GM18511 (cell line): ENCODE measurements around the gene ZNF10.
A peak's percentile ranks its signal among the peaks of the same experiment; 100 is the strongest.

Experiments used
- ATAC-seq: cut with Tn5 transposase; IDR thresholded peaks from one replicate; pipeline ENCODE4 v1.9.1; 2021; ENCODE audit warnings: mild to moderate bottlenecking, moderate library complexity; ENCODE audit not compliant: unreplicated experiment

Gene ZNF10

DNA sequence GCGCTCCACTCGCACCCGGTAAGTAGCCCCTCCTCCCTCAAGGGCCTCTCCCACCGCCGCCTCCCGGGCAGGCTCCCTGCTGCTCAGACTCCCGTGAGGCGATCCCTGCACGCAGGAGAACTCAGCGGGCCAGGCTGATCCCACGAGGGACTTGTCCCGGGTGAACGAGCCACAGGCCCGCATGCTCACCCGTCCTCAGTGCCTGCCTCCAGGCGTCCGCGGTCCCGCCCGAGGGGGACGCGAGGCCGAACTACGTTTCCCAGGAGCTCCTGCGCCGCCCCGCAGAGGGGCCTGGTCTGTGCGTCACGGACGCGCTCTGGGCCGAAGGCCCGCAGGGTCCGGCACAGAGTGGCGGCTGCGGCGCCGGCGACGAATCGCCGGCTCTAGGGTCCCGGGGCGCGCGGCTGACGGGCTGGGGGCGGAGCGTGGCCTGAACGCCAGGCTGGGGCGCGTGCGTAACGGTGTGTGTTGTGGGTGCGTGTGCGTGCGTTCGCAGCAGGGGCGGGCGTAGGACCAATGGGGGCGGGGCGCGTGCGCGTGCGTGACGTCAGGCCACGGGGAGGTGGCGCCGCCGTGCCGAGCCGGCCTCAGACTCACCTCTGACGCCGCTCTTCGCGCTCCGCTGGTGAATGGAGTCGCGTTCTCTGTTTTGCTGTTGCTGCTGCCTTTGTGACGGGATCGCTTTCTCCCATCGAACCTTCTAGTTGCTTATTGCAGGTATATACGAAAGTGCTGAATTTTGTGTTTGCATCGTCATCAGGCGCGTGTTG lies at the start of gene ZNF10, which contains the start of gene ZNF891:
TSS of gene ZNF10 (plus strand) at position 590 of the 770 bp plus-strand sequence. CDS start 13,866 bp downstream, outside the sequence.
TSS of gene ZNF891 (minus strand) at position 237 of the 770 bp plus-strand sequence. CDS start 8,356 bp downstream, outside the sequence.
- peak; percentile 95 for ATAC-seq

DNA sequence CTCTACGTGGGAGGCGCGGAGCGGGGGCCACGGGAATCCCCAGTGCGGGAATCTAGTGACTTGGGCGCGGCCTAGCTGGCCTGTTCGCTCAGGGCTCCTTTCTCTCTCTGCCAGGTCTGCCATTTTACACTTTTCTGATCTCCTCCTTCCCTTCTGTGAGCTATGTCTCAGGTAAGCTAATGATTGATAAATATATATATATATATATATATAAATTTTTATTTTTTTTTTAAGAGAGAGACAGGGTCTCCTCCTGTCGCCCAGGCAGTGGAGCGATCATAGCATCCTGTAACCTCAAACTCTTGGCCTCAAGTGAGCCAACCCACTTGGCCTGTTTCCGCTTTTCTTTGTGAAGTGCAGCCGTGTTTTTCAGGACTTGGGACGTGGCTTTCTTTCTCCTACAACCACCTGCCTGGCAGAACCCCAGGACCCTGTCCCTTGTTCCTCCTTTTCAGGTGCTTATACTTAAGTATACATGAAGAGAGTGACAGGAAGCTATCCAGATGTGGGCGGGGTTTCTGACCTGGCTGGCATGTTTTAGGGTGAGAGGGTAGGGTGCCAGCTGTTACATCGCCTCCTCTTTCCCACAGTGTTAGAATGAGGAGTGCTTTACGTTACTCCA lies 49.2 kb upstream of the ZNF10 start:
- ATAC-seq, result no peak

DNA sequence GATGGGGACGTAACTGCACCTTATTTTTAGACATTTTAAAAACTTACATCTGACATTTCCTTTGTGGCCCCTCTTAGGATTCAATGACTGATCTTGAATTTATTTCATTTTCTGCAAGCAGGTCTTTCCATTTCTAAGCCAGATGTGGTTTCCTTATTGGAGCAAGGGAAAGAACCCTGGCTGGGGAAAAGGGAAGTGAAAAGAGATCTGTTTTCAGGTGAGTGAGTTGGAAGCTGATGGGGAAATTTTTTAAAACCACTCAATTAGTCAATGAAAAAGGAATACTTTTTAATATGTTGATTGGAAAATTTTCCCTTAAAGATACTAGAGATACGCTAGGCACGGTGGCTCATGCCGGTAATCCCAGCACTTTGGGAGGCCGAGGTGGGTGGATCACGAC lies 47.1 kb upstream of the ZNF10 start:
- ATAC-seq, result no peak

DNA sequence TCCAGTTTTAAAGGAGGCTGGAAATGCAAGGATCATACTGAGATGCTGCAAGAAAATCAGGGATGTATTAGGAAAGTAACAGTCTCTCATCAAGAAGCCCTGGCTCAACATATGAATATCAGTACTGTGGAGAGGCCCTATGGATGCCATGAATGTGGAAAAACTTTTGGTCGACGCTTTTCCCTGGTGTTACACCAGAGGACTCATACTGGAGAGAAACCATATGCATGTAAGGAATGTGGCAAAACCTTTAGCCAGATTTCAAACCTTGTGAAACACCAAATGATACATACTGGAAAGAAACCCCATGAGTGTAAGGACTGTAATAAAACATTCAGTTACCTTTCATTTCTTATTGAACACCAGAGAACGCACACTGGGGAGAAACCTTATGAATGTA lies 24.8 kb upstream of the ZNF10 start:
- no peak for ATAC-seq

DNA sequence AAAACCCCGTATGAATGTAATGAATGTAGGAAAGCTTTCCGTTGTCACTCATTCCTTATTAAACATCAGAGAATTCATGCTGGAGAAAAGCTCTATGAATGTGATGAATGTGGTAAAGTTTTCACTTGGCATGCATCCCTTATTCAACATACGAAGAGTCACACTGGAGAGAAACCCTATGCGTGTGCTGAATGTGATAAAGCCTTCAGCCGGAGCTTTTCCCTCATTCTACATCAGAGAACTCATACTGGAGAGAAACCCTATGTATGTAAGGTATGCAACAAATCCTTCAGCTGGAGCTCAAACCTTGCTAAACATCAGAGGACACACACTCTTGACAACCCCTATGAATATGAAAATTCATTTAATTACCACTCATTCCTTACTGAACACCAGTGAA lies 24.2 kb upstream of the ZNF10 start:
- no peak for ATAC-seq

DNA sequence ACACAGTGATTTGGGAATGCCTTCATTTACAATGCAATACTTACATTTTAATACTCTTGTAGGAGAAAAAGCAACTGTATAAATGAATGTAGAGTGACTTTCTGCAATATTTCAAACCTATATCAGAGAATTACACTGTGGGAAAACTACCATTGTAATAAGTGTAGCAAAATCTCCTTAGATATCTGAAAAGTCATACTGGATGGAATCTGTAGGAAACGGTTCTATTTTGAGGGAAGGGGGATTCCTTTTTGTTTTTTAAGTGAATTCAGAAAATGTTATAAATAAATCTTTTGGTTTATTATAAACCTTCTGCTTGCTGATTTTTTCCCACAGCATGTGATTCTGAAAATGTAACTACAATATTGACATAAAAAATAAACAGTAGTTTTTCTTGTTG lies 23.3 kb upstream of the ZNF10 start:
- no peak for ATAC-seq

DNA sequence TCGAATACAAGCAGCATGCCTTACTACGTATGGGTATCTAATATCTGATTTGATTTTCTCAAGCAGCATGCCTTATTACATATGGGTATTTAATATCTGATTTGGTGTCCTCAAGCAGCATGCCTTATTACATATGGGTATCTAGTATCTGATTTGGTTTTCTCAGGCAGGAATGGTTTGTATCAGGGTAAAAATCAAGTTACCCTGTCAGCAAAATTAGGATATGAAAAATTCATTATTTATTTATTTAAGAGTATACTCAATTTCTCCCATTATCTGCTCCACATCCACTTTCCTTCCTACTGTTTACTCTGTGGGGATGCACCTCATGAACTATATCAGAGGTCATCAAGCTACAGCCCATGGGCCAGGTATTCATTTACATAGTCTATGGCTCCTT lies 22.3 kb upstream of the ZNF10 start:
- no peak for ATAC-seq

DNA sequence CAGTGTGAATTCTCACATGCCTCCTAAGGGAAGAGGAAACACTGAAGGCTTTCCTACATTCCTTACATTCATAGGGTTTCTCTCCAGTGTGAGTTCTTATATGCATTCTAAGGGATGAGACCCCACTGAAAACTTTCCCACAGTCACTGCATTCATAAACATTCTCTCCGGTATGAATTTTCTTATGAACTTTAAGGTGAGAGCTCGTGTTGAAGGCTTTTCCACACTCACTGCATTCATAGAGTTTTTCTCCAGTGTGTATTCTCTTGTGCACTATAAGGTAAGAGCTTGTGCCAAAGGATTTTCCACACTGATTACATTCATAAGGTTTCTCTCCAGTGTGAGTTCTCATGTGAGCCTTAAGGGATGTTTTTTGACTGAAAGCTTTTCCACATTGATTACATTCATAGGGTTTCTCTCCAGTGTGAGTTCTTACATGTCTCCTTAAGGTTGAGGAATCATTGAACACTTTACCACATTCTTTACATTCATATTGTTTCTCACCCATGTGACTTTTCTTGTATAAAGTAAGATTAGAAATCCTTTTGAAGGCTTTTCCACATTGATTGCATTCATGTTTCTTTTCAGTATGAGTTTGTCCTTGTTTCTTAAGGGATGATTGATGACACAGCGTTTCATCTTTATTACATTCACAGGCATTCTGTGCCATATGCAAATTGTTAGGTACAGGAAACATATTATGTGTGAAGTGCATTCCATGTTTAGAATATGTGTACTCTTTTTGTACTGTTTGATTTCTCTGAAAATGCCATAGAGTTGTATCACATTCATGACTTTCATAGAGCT lies 9.8 kb upstream of the ZNF10 start:
- ATAC-seq, result no peak

DNA sequence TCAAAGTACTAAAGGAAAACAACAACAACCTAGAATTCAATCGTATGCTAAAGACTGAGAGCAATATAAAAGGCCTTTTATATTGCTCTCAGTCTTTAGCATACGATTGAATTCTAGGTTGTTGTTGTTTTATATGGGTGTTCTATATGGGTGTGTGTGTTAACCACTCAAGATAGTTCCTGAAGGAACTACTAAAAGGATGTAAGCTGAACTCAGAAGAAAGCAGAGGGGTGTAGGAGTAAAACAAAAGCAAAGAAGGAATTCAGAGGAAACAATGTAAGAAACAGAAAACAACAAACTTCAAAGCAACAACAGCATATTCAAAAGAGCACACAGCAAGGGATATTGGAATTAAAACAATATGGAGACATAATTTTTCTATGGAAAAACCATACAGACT lies 5.8 kb upstream of the ZNF10 start:
- no peak for ATAC-seq

DNA sequence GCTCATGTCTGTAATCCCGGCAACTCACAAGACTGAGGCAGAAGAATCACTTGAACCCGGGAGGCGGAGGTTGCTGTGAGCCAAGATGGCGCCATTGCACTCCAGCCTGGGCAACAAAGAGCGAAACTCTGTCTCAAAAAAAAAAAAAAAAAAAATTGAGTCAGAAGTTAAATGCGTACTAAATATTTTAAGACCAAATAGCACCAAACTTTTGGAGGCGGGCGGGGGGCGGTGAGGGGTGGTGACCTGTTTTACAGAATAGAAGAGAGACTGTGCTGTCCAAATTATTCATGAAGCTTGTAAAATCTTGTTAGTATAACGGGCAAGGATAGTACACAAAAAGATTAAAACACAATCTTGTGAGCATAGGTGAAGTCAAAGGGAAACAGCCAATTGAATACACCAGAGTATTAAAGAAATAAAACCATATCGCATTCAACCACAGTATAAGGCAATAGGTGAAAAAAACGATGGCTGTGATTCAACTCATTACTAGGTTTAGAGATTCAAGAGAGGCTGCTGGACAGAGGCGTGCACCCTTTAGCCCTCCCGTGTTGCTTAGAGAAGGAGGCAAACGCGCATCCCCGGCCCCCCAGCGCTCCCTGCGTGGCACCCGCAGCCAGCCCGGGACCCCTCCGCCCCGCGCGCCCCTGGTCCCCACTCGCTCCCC lies 924 bp upstream of the ZNF10 start:
- ATAC-seq, result no peak

DNA sequence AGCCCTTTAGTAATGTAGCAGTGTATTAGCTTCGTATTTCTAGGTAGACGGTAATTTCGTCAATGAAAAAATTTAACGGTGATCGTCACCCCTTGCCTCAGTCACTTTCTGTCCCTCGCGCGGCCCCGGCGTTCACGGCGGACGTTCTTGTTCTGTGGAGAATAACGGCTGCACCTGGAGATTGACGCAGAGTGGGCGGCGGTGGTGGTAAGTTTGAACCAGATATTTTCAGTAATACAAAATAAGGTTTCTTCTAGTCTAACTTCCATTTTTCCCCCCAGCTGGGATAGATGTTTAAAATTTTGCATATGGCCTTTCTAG lies 341 bp downstream of the ZNF10 start:
- peak; percentile 11 for ATAC-seq

DNA sequence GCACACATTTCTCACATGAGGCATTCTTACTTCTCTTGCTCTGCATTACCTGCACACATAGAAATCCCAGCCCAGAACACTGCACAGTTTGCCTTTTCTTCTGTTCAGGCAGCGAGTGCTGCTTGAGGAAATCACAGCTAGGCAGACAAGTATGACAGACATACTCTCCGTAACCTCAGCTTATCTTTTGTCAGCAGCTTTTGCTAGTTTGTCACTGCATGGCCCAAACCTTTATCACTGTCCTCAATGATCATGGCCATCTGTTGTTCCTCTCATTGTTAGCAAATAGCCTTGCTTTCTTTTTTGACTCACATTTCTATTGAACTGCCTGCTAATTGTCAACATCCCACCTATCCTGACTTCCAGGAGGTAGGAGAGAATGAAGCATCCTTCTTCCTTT lies 5.3 kb downstream of the ZNF10 start:
- ATAC-seq, result no peak

DNA sequence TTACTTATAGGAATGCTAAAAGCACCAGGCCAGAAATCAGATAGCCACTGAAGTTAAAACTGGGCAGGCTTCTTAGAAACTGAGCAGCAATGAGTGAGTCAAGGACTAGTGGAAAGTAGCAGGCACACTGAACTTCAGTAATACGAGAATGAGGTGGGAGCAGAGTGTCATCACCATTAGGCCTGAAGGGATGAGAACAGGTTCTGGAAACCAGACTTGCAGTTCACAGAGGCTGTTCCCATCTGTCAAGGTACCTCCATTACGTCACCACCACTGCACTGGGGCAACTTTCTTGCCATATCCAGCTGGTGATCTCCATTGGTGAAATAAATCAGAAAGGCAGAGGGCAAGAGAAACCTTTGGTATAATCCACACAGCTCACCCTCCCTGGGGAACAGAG lies 15.6 kb downstream of the ZNF10 start:
- ATAC-seq, result no peak

DNA sequence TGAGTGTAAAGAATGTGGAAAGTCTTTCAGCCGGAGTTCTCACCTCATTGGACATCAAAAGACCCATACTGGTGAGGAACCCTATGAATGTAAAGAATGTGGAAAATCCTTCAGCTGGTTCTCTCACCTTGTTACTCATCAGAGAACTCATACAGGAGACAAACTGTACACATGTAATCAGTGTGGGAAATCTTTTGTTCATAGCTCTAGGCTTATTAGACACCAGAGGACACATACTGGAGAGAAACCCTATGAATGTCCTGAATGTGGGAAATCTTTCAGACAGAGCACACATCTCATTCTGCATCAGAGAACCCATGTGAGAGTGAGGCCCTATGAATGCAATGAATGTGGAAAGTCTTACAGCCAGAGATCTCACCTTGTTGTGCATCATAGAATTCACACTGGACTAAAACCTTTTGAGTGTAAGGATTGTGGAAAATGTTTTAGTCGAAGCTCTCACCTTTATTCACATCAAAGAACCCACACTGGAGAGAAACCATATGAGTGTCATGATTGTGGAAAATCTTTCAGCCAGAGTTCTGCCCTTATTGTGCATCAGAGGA lies 25.8 kb downstream of the ZNF10 start:
- no peak for ATAC-seq

DNA sequence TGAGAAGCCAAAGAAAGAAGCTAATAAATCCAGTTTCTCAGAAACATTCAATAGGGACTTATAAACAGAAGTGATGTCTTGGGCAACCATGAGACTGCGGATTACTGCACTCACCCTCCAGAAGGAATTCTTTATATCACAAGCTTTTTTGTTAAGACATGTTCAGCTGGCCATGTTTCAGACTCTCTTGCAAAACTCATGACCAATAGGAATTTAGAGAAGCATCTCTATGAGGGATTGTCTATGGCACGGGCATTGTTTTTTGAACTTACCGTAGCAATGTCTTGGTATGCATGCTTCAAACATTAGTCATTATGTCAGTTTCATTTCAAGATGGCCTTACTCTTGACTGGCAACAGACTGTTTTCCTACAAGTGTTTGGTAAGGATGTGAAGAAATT lies 35.3 kb downstream of the ZNF10 start:
- ATAC-seq, result no peak

DNA sequence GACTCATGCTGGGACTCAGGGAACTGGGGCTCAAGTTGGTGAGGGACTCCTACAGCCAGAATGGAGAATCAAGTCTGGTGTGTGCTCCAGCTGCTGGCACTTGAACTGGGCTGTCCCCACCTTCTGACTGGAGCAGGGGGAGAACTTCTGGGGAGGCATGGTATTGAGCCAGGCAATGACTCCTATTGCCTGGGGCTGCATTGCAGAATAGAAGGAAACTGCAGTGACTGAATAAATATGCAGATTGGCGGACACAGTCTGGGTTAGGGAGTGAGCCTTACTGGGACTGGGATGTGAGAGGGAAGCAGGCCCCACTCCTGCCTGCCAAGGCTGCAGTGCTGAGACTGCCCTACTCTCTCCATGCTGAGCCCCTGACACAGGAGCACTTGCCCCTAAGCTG lies 42.1 kb downstream of the ZNF10 start:
- no peak for ATAC-seq

DNA sequence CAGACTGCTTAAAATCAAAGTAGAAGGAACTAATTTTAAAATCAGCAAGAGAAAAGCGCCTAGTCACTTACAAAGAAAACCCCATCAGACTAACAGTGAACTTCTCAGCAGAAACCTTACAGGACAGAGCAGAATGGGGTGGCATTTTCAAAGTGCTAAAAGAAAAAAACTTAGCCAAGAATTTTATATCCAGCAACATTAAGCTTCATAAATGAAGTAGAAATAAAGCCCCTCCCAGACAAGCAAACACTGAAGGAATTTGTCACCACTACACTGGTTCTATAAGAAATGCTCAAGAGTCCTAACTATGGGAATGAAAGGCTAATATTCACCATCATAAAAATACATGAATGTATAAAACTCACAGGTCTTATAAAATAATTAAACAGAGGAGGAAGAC lies 44.5 kb downstream of the ZNF10 start:
- no peak for ATAC-seq

DNA sequence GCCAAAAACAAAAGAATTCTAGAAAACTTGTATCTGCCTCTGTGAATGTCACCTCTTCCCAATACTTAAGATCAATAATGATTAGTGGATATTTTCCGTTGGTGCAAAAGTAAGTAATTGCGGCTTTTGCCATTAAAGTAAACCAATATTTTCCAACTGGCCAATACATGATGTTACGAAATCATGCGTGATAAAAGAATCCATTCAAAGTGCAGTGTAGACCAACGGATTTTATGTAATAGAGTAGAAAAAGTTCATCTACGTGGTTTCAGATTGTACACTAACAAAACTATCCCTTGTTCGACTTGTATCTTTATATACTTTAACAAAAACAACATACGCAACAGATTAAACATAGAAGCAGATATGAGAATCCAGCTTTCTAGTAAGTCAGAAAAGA lies 50.2 kb downstream of the ZNF10 start:
- no peak for ATAC-seq

DNA sequence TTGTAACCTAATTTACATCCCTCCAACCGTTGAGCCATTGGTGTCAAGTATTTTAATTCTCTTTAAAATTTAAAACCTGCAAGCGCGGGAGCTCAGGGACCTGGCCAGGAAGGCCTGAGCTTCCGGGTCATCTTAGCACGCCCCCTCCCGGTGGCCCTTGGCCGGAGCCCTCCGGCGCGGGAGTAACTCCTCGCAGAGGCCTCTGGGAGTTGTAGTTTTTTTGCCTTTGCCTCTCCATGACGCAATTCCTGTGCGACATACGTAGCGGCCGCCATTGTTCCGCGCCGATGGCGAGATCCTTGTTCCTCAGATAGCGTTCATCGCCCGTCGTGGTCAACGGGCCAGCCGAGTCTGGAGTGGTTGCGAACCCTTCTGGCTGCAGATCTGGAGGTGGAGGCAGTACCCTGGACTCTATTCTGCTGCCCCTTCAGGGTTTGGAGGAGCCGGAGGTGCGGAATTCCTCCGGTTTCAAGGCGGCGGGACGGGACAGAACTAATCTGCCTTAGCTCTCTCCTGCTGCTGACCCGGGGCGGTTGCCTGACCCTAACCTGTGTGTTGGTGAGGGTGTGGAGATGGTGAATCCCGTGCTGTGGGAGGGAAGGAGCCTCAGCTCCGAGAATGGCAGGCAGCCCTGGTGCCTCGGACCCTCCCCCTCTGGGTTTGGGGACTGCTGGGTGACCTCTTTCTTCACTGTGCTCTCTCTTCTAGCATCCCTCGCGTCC lies 51.0 kb downstream of the ZNF10 start, which contains the start of gene ZNF268:
TSS of gene ZNF268 (plus strand) at position 258 of the 722 bp plus-strand sequence. CDS start 503 bp downstream, outside the sequence.
- ATAC-seq, result peak; percentile 95

DNA sequence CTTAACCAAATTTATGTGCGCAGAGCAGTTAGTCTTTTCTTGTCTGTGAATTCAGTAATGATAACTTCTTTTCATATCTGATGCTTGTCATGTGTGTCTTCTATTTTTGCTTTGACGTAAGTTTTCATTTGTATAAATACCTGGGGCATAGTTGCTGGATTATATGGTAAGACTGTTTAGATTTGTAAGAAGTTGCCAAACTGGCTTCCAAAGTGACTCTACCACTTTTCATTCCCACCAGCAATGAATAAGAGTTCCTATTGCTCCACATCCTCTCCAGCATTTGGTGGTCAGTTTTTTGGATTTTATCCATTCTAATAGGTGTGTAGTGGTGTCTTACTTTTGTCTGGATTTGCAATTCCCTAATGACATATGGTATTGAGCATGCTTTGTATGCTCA lies 59.7 kb downstream of the ZNF10 start:
- no peak for ATAC-seq
